GM13976 (cell line): Measurements from ENCODE around the gene DNPH1.
A peak's percentile ranks its signal among the peaks of the same experiment; 100 is the strongest.

ENCODE experiments used
- DNase-seq: peaks from one replicate; pipeline ENCODE4 v3.0.0; 2012; ENCODE audit warnings: low spot score
- in situ Hi-C: fragments of 300-500 bp; cut with MboI; formaldehyde crosslinking; loops from one replicate; pipeline ENCODE4 v1.12.0; 2022; ENCODE audit warnings: low sequenced_read_pairs, mixed read lengths, inconsistent platforms; ENCODE audit not compliant: unreplicated experiment
- TF ChIP-seq, protein P1 (sequence below): IDR thresholded peaks from 2 replicates; pipeline ENCODE4 v1.5.1; 2012; ENCODE audit warnings: borderline replicate concordance, mild to moderate bottlenecking; ENCODE audit not compliant: insufficient read depth; ENCODE audit errors: extremely low read depth, missing control alignments, control extremely low read depth

The DNPH1 gene

DNA sequence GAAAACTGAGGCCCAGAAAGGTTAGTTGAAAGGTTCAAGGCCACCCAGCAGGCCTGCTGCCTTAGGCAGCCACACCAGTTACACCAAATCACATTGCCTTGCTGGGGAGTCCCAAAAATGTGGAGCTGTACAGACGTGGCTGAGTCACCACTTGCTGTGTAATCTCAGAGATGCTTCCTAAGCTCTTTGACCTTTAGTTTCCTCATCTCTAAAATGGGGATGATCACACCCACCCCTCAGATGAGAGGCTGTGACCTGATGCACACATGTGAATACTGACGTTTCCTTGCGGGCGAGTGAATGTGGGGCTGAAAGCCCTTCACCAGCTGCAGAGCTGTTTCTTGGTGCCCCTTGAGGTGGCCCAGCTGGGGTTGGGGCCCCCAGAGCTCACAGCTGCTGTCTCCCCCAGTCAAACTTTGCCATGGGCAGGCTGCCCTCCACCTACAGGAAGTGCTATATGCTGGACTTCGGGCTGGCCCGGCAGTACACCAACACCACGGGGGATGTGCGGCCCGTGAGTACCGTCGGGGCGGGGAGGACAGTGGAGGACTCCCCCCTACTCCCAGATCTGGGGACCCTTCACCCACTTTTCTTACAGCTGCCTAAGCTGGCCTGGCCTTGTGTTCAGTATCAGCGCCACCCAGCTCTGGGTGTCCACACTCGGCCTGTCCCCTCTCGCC, 25.0 kb upstream of the DNPH1 start:
- TF ChIP-seq, protein P1, sequence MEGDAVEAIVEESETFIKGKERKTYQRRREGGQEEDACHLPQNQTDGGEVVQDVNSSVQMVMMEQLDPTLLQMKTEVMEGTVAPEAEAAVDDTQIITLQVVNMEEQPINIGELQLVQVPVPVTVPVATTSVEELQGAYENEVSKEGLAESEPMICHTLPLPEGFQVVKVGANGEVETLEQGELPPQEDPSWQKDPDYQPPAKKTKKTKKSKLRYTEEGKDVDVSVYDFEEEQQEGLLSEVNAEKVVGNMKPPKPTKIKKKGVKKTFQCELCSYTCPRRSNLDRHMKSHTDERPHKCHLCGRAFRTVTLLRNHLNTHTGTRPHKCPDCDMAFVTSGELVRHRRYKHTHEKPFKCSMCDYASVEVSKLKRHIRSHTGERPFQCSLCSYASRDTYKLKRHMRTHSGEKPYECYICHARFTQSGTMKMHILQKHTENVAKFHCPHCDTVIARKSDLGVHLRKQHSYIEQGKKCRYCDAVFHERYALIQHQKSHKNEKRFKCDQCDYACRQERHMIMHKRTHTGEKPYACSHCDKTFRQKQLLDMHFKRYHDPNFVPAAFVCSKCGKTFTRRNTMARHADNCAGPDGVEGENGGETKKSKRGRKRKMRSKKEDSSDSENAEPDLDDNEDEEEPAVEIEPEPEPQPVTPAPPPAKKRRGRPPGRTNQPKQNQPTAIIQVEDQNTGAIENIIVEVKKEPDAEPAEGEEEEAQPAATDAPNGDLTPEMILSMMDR = no peak
- in situ Hi-C loops = loop anchor here (25.0 kb wide), 1 partner anchor 233 kb away; the partner anchor contains the start of gene TJAP1
- no peak for DNase-seq

DNA sequence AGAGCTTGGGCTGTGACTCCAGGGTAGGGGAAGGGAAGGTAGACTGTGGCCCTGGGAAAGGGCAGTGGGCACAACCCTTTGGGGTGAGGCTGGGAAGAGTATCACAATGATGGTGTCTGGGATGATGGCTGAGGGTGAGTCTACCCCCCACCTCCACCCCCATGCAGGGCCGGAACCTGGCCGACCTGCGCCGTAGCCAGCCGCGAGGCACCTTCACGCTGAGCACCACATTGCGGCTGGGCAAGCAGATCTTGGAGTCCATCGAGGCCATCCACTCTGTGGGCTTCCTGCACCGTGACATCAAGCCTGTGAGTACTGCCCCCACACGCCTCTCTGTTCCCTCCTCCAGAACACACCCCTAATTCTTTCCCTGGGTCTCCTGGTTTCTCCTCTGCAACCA, 24.1 kb upstream of the DNPH1 start:
- TF ChIP-seq, protein P1 = no peak
- DNase-seq = no peak
- in situ Hi-C loops = loop anchor here (25.0 kb wide), 1 partner anchor 234 kb away; the partner anchor contains the start of gene TJAP1

DNA sequence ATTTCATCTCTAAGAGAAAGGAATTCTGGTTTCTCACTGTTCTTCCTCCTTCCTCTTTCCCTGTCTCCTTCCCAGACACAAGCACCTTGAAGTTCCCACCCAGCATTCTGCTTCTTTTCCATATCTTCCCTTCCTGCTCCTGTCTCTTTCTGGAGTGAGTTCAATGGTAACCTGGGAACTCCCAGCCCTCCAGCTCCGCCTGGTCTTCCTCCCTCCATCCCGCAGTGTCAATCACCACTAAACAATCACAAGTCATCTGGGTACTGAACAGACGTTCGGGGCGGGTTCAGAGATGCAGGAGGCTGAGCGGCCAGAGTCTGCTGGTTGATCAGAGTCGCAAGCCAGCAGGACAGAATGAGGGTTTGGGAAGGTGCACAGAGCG, 21.7 kb upstream of the DNPH1 start:
- peak; percentile 70 for DNase-seq
- TF ChIP-seq, protein P1 = no peak
- in situ Hi-C loops = loop anchor here (25.0 kb wide), 1 partner anchor 236 kb away; the partner anchor contains the start of gene TJAP1

DNA sequence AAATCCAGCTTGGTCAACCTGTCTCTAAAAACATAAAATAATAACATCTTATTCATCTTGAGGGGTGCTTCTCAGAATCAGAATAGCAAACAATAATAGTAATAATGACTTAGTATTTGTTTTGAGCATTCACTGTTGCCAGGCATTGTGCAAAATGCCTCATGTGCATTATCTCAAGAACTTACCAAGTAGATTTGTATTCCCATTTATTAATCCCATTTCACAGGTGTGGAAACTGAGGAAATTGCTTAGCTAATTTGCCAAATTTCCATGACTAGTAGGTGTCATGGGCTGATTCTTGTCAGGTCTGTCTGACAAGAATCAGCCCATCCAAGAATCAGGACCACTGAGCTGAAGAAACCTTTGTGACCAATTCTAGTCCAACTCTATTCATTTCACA, 19.5 kb upstream of the DNPH1 start:
- no peak for DNase-seq
- TF ChIP-seq, protein P1 = no peak
- in situ Hi-C loops = no loop called here

DNA sequence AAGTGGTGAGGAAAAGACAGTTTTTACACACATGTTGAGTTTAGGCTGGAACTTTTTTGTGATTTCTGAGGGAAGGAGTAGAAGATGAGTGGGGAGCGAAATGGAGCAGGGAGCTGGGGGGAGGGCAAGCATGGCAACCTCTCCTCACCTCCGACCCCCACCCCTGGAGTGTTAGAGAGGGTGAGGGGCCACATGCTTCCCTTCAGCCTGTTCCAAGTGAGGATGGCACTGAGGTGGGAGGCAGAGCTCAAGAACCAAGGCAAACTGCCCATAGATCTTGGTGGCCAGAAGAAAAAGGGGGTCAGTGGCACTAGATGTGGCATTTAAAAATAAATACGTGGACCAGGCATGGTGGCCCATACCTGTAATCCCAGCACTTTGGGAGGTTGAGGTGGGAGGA, 18.8 kb upstream of the DNPH1 start:
- in situ Hi-C loops = no loop called here
- TF ChIP-seq, protein P1 = no peak
- DNase-seq = no peak

DNA sequence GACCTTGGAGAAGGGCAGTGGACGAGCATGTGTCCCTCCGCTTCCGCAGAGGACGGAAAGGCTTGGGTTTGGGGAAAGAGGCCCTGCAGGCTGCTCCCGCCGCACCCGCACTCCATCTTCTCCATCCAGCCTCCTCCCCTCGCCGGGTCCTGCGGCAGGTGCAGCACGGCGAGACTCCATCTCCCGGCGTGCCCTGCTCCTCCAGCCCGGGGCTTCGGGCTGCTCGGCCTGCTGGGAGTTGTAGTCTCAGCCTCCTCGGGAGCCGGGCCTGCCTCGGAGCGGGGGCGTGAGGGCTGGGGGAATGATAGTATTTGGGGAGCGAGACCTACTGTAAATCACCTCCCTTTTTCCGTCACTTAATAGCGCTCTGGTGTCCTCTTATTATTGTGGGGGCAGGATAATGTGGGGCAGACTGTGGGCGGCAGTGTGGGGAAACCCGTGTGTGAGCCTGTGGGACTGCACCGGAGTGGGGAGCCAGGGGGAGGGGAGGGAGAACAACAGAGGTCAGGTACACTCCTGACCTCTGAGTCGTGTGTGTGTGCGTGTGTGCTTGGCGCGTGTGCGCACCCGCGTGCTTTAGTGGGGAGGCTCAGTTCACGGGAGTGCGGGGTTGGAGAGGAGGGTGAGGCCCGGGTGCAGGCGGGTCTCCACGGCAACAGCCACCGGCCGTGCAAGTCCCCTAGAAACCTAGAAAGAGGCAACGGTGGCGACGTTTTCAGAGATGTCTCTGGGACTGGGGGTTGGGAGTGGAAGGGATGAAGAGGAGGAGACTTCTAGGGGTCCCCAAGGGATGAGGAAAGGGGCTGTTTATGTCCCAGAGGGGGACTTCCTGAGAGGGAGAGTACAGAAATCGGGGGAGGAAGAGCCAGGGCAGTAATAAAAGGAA, 18.1 kb upstream of the DNPH1 start:
- peak; percentile 98 for DNase-seq
- in situ Hi-C loops = no loop called here
- TF ChIP-seq, protein P1 = no peak
